Stimulated activated CD8-positive, alpha-beta memory T cell treated with anti-CD3 and anti-CD28 coated beads, Interleukin-2, amount 100 ng/mL, for 48 hours (primary cell): ENCODE measurements around the gene SAP30.
A peak's percentile ranks its signal among the peaks of the same experiment; 100 is the strongest.

Source experiments
- DNase-seq, 2 donors: peaks; one replicate each; pipeline ENCODE4 v3.0.0-alpha.2; 2020; ENCODE audit warnings: low read depth in 2 of 2

SAP30 gene

GRCh38 chr4:173367285-173367684, 3.5 kb upstream of the SAP30 start:
- DNase-seq: no peak

- DNase-seq: no peak
Measured at GRCh38 chr4:173367946-173368345, 2.8 kb upstream of the SAP30 start.

DNA sequence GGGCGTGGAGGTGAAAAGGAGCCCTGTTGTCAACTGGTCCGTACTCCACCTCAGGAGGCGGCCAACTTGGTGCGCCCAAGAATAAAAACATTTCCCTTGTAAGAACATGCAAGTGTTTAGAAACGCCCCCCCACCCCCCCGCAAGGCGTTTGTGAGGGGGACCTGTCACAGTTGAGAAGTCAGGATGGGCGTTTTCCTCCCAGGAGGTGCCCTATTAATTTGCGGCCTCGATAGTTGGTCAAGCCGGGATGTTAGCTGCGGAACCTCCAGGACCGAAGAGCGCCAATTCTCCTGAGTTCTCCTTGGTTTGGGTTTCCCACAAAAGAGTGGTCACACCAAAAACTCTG, 651 bp upstream of the SAP30 start:
- peak; percentile 14 to 26 for DNase-seq

GRCh38 chr4:173371292-173372192, 788 bp downstream of the SAP30 start:
- DNase-seq: peak; percentile 10 to 17

DNA sequence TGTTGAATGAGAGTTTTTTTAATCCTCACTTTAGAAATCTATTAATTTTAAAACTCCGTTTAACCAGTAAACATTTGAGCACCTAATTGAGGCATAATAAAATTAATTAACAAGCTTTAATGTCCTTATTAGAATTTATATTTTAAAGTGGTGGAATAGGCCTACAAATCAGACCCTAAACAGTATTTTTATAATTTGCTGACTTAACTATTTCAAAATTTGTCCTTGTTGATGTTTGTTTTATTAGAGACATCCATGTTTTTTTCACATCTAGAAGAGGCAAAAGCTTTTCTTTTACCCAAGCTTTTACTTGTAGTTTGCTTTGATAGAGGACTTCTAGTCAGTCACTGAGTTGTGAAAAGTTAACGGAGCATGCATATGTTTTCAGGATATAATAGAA, 3.8 kb downstream of the SAP30 start:
- no peak for DNase-seq

DNA sequence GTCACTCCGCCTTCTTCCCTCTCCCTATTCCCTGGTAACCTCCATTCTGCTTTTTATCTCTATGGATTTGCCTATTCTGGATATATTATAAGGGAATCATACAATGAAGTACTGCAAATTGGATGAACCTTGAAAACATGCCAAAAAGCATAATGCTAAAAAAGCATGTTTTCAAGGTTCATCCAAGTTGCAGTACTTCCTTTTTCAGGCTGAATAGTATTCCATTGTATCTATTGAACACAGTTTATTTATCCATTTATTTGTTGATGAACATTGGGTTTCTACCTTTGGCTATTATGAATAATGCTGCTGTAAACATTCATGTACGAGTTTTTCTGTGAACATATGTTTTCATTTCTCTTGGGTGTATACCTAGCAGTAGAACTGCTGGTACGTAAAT, 9.2 kb downstream of the SAP30 start:
- no peak for DNase-seq

GRCh38 chr4:173380987-173381386, 10.2 kb downstream of the SAP30 start:
- no peak for DNase-seq

GRCh38 chr4:173381610-173382009, 10.9 kb downstream of the SAP30 start:
- DNase-seq: no peak

- DNase-seq: no peak
Measured at GRCh38 chr4:173382349-173382748, 11.6 kb downstream of the SAP30 start.

- DNase-seq: no peak
Measured at GRCh38 chr4:173386751-173387150, 16.0 kb downstream of the SAP30 start.

GRCh38 chr4:173391701-173392100, 20.9 kb downstream of the SAP30 start:
- DNase-seq: no peak

DNA sequence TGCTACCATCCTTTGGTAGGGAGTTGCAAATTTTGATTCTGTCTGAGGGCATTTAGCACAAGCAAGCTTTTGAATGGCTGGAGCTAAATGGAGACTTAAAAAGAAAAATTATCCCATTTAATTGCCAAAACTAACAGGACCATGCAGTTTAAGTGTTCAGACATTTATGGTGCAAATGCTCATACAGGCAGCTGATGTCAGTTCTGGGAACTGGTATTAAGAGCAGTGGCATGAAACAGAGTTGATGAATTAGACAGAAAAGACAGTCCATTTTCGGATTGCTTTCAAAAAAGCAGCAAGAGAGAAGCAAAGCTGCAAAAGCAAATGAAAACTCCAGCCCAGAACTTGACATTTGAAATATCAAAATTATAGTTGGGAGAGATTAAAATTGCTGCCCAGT, 26.9 kb downstream of the SAP30 start:
- no peak for DNase-seq

- no peak for DNase-seq
Measured at GRCh38 chr4:173398220-173398619, 27.5 kb downstream of the SAP30 start.

DNA sequence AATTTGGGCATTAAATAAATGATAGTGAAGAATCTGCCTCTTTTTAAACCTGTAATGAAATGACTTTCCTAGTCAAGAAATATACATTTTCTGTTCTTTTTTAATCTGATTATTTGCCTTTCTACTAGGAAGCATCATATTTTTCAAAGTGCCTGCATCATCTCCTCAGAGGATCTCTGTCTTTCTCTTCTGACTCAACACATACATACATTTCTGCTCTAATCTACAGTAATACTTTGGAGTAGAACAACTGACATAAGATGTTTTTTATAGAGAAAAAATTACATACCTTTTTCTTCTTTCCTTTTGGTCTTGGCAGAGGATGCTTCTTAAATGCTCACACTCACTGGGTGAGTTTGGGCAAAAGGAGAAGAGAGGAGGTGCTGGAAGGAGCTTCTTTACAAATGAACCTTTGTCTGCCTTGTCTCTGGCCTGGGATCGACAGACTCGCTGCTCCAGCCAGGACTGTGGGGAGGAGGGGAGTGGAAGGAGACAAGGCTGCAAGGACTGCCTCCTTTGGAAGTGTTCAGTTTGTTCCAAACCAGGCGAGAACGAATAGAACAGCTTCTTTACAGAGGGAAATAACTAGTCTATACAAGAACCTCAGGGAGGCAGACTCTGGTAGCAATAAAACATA, 28.1 kb downstream of the SAP30 start, which contains the start of gene SCRG1:
SCRG1 (minus strand) TSS at position 338 of the 637 bp plus-strand sequence. CDS start 7,702 bp downstream, outside the sequence.
- no peak for DNase-seq

GRCh38 chr4:173401063-173401462, 30.3 kb downstream of the SAP30 start:
- DNase-seq: no peak

GRCh38 chr4:173403051-173403450, 32.3 kb downstream of the SAP30 start:
- no peak for DNase-seq

- DNase-seq: no peak
Measured at GRCh38 chr4:173404296-173404865, 33.6 kb downstream of the SAP30 start.

DNA sequence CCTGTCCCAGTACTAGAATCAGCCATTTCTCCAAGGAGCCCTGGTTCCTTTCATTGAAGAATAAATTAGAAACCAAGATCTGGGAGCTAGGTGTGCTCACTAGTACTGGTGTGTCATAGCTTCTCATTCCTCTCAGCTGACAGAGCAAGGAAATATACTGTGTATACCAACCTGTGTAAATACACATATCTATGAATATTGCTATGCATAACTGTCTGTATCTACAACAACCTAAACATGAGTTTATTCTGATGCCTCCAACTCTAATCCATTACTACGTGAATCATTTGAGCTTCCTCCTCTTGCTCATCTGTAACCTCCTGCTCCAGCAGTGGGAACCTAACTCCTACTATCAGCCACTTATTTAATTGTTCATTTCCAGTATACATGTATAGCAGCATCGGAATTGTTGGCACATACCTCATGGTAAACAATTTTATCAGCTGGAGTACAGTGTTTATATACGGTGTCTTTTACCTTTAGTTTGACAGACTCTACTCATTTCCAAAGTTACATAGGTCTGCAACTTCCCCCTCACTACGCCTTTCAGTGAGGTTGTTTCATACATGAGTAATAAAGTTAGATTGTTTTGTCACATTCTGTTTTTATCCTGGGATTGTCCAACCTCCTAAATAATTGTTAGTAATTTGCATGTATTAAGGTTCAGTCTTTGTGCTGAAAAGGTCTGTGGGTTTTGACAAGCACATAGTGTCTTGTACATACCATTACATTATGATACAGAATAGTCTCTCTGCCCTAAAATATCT, 35.3 kb downstream of the SAP30 start:
- DNase-seq: no peak

- DNase-seq: no peak
Measured at GRCh38 chr4:173410079-173410478, 39.3 kb downstream of the SAP30 start.

- no peak for DNase-seq
Measured at GRCh38 chr4:173411106-173411693, 40.4 kb downstream of the SAP30 start.

DNA sequence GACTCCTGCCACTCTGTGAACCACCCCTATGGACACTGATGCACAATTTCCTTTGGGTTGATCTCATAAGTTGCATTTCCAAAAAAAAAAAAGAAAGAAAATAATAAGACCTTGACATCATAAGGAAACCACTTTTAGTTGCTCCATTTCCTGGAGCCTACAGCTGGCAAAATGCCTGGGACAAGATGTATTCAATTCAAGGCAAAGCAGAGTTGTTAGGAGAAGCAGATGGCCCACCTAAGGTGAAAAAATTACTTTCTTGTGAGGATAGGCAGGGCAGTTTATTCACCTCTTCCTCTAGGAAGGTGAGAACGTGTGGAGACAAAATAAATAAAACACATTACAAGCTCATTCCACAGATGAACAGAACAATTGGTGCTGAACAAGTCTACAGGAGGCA, 42.3 kb downstream of the SAP30 start:
- no peak for DNase-seq

- no peak for DNase-seq
Measured at GRCh38 chr4:173414456-173414855, 43.7 kb downstream of the SAP30 start.
